ENCODE results near the gene HGS. TPM values are rescaled to one million over a fixed set of nuclear protein-coding genes. Genes with fewer than 3 reads are reported as not detected.

HGS gene
- total RNA-seq, 1 donor from 2014 or later: 117 TPM

DNA sequence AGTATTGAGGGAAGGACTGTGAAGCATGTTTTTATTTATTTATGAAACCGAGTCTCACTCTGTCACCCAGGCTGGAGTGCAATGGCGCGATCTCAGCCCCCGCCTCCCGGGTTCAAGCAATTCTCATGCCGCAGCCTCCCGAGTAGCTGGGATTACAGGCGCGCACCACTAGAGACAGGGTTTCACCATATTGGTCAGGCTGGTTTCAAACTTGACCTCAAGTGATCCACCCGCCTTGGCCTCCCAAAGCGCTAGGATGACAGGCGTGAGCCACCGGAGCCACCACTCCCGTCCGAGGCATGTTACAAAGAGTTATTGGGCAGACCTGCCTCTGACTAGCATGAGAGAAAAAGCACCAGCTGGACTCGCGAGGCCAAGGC is 22.4 kb downstream of the HGS start:
- no peaks in the 10 kb centered on the region for H3K9me3 Mint-ChIP-seq (ENCODE audit: unreplicated experiment)
- H3K4me1 Mint-ChIP-seq (ENCODE audit: unreplicated experiment): peaks cover 27% of the 10 kb centered on the region
- H3K27me3 Mint-ChIP-seq (ENCODE audit: unreplicated experiment): no peaks in the 10 kb centered on the region
- TF ChIP-seq, protein P1, sequence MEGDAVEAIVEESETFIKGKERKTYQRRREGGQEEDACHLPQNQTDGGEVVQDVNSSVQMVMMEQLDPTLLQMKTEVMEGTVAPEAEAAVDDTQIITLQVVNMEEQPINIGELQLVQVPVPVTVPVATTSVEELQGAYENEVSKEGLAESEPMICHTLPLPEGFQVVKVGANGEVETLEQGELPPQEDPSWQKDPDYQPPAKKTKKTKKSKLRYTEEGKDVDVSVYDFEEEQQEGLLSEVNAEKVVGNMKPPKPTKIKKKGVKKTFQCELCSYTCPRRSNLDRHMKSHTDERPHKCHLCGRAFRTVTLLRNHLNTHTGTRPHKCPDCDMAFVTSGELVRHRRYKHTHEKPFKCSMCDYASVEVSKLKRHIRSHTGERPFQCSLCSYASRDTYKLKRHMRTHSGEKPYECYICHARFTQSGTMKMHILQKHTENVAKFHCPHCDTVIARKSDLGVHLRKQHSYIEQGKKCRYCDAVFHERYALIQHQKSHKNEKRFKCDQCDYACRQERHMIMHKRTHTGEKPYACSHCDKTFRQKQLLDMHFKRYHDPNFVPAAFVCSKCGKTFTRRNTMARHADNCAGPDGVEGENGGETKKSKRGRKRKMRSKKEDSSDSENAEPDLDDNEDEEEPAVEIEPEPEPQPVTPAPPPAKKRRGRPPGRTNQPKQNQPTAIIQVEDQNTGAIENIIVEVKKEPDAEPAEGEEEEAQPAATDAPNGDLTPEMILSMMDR (IDR thresholded peaks at IDR 0.05): no peak
- H3K27ac Mint-ChIP-seq (ENCODE audit: unreplicated experiment): no peak overlapping the region
- H3K36me3 Mint-ChIP-seq (ENCODE audit: unreplicated experiment): peaks cover 13% of the 10 kb centered on the region
- DNase-seq (ENCODE audit: extremely low spot score, unreplicated experiment): no peak
- H3K4me3 Mint-ChIP-seq (ENCODE audit: unreplicated experiment): no peak overlapping the region

GRCh38 chr17:81706757-81707624 is 23.2 kb downstream of the HGS start:
- TF ChIP-seq, protein P1 (IDR thresholded peaks at IDR 0.05): no peak
- H3K9me3 Mint-ChIP-seq (ENCODE audit: unreplicated experiment): no peaks in the 10 kb centered on the region
- H3K27ac Mint-ChIP-seq (ENCODE audit: unreplicated experiment): no peak overlapping the region
- DNase-seq (ENCODE audit: extremely low spot score, unreplicated experiment): no peak
- peaks cover 13% of the 10 kb centered on the region for H3K36me3 Mint-ChIP-seq (ENCODE audit: unreplicated experiment)
- H3K4me3 Mint-ChIP-seq (ENCODE audit: unreplicated experiment): no peak overlapping the region
- peaks cover 24% of the 10 kb centered on the region for H3K4me1 Mint-ChIP-seq (ENCODE audit: unreplicated experiment)
- no peaks in the 10 kb centered on the region for H3K27me3 Mint-ChIP-seq (ENCODE audit: unreplicated experiment)

- Mint-ChIP-seq H3K4me1 (ENCODE audit: unreplicated experiment) (peaks cover 19% of the 10 kb centered on the region), H3K36me3 (ENCODE audit: unreplicated experiment) (peaks cover 13% of the 10 kb centered on the region), H3K27me3 (ENCODE audit: unreplicated experiment) (no peaks in the 10 kb centered on the region), H3K27ac (ENCODE audit: unreplicated experiment) (no peak overlapping the region), H3K4me3 (ENCODE audit: unreplicated experiment) (no peak overlapping the region), H3K9me3 (ENCODE audit: unreplicated experiment) (no peaks in the 10 kb centered on the region)
- TF ChIP-seq, protein P1 (IDR thresholded peaks at IDR 0.05): no peak
- DNase-seq (ENCODE audit: extremely low spot score, unreplicated experiment): no peak
Observed at GRCh38 chr17:81707725-81708646, 24.2 kb downstream of the HGS start.

GRCh38 chr17:81708739-81709185 is 25.0 kb downstream of the HGS start:
- Mint-ChIP-seq H3K4me1 (ENCODE audit: unreplicated experiment) (peaks cover 24% of the 10 kb centered on the region), H3K9me3 (ENCODE audit: unreplicated experiment) (no peaks in the 10 kb centered on the region), H3K27me3 (ENCODE audit: unreplicated experiment) (no peaks in the 10 kb centered on the region), H3K36me3 (ENCODE audit: unreplicated experiment) (peaks cover 13% of the 10 kb centered on the region), H3K27ac (ENCODE audit: unreplicated experiment) (no peak overlapping the region), H3K4me3 (ENCODE audit: unreplicated experiment) (no peak overlapping the region)
- TF ChIP-seq, protein P1 (IDR thresholded peaks at IDR 0.05): no peak
- no peak for DNase-seq (ENCODE audit: extremely low spot score, unreplicated experiment)
